D721Med (cell line): ENCODE results near the gene SEMA6A.

ENCODE experiments used
- DNase-seq: peaks from one replicate; pipeline ENCODE4 v3.0.0; 2011; ENCODE audit warnings: low spot score; ENCODE audit not compliant: insufficient read length
- FAIRE-seq: peaks from 2 replicates; lab custom pipeline; 2011; peaks lifted over from hg19 to GRCh38; lab: Jason Lieb, UNC
- TF ChIP-seq, protein P1 (sequence below): IDR thresholded peaks from 2 replicates; pipeline ENCODE4 v1.5.1; 2012; ENCODE audit warnings: mild to moderate bottlenecking, control low read depth; ENCODE audit not compliant: insufficient read depth; ENCODE audit errors: missing control alignments

Gene SEMA6A

DNA sequence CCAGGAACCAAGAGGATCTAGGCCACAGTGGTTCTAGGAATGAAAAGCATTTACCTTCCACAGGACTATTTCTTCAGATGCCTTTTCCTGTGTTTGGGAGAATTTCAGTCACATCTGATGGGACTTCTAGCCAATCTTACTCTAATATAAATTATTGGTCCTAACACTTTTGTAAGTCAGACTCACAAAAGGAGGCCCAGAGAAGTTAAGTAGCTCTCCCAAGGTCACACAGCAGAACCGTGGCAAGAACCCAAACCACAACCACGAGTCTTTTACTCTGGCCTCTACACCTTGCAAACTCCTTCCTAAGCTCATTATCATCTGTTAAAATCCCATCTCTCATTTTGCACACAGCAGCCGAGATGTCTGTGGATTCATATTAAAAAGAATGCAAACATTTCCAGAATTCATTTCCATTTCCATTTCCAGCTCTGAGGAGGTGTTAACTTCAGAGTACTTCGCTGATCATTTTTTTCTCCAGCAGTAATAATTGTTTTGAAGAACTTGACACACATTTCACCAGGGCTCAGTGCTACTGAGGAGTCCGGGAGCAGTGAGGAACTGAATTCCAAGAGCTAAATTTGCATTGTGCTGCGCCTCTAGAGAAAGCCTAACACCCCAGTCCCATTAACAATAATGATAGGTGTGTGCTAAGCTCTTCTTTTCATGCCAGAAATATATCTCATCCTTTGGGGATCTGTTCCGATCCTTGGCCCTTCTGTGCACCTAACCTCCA, 168.1 kb downstream of the SEMA6A start:
- FAIRE-seq (no peak), DNase-seq (no peak)
- TF ChIP-seq, protein P1, sequence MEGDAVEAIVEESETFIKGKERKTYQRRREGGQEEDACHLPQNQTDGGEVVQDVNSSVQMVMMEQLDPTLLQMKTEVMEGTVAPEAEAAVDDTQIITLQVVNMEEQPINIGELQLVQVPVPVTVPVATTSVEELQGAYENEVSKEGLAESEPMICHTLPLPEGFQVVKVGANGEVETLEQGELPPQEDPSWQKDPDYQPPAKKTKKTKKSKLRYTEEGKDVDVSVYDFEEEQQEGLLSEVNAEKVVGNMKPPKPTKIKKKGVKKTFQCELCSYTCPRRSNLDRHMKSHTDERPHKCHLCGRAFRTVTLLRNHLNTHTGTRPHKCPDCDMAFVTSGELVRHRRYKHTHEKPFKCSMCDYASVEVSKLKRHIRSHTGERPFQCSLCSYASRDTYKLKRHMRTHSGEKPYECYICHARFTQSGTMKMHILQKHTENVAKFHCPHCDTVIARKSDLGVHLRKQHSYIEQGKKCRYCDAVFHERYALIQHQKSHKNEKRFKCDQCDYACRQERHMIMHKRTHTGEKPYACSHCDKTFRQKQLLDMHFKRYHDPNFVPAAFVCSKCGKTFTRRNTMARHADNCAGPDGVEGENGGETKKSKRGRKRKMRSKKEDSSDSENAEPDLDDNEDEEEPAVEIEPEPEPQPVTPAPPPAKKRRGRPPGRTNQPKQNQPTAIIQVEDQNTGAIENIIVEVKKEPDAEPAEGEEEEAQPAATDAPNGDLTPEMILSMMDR: no peak

DNA sequence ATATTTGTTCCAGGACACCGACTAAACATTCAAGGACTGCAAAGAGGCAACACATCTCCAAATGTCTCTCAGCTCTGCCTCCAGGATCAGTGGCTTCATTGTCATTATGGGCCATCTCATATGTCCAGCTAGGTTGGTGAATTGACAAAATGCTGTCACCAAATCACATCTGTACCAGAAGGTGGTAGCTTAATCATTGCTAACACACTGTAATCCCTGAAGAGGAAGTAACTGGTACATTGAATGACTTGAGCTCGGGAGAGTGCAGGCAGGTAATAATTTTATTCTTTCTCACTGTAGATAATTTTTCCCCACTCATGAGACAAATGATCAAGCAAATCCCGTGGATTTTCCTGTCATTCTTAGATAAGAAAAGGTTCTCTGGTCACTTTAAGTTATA, 169.8 kb downstream of the SEMA6A start:
- DNase-seq: no peak
- FAIRE-seq: no peak
- TF ChIP-seq, protein P1: no peak

DNA sequence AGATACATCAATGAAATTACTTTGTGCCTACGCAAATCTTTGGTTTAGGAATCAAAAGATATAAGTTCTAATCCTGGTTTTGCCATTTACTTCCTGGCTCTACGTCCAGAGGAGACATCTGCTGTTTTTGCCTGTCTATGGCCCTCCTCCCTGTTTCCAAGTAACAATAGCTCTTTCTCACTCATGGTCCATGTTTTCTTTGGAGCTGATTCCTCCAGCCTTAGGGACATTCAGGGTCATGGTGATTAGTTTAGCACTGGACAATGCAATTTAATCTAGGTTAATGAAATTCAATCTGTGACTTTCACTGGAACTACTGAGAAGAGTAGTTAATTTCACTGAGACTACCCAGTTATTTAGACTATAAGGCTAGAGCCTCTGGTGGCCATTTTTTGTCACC, 170.6 kb downstream of the SEMA6A start:
- TF ChIP-seq, protein P1: no peak
- no peak for FAIRE-seq
- DNase-seq: no peak

DNA sequence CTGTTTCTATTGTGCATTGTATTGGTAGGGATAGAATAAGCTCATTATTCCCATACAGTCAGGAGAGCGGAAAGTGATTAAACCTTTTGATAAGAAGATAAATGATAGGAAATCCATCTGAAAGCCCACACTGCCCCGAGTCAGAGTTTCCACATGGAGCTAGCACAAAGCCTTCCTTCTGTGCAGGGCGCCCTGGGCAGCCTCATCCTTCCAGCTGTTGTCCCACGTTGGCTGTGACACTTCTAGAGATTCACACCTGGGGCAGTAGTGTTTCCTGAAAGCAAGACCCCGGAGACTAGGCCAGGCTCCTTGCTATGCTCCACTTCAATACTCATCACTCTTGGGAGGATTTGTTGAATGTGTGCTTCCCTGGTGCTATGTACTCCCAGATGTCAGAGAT, 172.4 kb downstream of the SEMA6A start:
- FAIRE-seq (no peak), DNase-seq (no peak)
- TF ChIP-seq, protein P1: no peak

DNA sequence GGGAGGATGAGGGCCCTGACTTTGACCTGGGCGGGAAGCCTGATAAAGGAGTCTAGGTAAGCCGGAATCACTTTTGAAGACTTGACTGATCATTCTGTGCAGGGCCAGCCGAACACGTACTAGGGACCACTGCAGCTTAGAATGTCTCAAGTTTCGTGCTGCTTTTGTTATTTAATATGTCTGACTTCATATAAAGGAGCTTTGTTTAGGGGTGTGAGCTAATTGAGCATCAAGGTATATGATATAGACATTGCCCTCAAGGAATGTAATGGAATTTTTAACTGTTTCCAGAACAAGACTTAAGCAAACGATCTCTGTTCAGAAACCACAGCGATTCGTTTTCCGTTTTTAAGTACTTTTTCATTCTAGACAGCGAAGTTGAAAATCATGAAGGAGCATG, 173.0 kb downstream of the SEMA6A start:
- no peak for DNase-seq
- no peak for FAIRE-seq
- TF ChIP-seq, protein P1: no peak

DNA sequence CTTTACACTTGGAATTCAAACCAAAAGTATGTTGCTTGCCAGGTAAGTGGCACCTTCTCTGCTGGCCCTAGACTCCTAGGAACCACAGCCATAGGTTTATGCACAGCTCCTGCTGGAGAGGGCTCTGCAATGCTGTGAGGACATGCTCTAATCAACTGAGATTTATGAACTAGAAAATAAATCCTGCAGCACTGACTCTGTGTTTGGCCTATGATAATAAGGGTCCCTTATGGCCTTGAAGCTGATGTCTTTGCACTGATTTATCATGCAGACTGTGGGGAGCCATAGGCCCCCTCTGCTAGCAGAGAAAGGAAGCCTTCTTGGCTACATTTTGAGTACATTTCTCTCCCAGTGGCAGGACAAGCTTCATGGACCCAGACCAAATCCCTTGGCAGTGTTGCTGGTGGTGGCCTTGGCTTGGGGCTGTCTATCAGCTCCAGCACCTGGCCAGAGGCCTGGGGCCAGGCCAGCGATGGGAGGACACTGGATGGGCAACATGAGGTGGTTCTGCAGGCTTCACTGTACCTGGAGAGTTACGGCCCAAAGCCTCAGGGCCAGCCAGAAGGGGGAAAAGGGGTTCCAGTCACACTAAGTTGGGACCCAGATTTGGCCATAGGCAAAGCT, 178.0 kb downstream of the SEMA6A start:
- FAIRE-seq (no peak), DNase-seq (no peak)
- TF ChIP-seq, protein P1: no peak

DNA sequence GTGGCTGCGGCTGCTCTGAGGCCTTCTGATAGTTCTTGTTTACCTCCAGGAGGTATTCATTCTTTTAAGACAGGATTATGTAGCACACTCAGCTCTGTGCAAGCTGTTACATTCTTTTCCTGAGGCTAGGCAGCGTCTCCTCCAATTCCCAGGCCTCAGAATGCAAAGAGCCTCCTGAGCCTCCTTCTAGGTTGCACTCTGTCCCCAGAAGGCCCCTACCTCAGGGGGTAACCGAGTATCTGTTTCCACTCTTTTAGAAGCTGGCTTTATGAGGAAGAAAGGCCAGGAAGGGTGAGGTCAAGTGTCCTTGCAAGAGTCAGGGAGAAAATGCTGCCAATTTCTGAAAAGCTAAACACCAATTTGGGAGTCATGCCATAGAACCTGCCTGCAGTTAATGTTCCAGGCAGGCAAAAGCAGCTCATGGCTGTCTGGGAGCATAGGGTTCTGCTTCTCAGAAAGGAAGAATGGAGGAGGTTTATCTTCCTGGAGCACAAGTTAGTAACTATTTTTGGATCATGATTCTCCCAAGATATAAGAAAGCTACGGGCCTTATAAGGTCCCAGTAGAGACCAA, 178.9 kb downstream of the SEMA6A start:
- TF ChIP-seq, protein P1: no peak
- FAIRE-seq: no peak
- DNase-seq: no peak
